CD4-positive, alpha-beta T cell (primary cell): ENCODE measurements around the gene GALNT2. TPM values are rescaled to one million over a fixed set of nuclear protein-coding genes. Genes with fewer than 3 reads are reported as not detected.

Experiments
- ATAC-seq: fragments of 200-7000 bp; cut with Tn5 transposase; one replicate; pipeline ENCODE4 v1.10.0; 2022; ENCODE audit warnings: mild to moderate bottlenecking; ENCODE audit not compliant: poor library complexity
- CTCF ChIA-PET: fragments of 350-600 bp; sonication (Branson Sonifier 250); formaldehyde crosslinking; loops from one replicate; lab custom pipeline; 2021; ENCODE audit warnings: antibody characterized with exemption, inconsistent platforms; lab: Charles Lee
- POLR2A ChIA-PET: fragments of 350-600 bp; sonication (Branson Sonifier 250); formaldehyde crosslinking; loops from one replicate; lab custom pipeline; 2021; ENCODE audit warnings: antibody characterized with exemption, inconsistent platforms; lab: Charles Lee
- DNase-seq, 14 experiments: peaks; one replicate each; pipeline ENCODE4 v3.0.0-alpha.2; 2013 to 2020; ENCODE audit warnings: mixed read lengths in 2 of 14
- H3K27ac ChIP-seq, 2 donors: one replicate each; pipeline versions ENCODE4 v1.5.1 to v1.7.0; 2013; ENCODE audit warnings: low read length in 2 of 2, low read depth in 1 of 2, mild to moderate bottlenecking in 1 of 2
- H3K27me3 ChIP-seq, 2 experiments: 1 replicate in 1 of 2; 2 replicates in 1 of 2; pipeline versions ENCODE4 v1.6.1 to v1.7.0; 2013; ENCODE audit warnings: low read length in 2 of 2, control low read depth in 1 of 2, mild to moderate bottlenecking in 1 of 2, moderate library complexity in 1 of 2; ENCODE audit not compliant: insufficient read depth in 2 of 2, control insufficient read depth in 1 of 2
- H3K36me3 ChIP-seq: one replicate; pipeline ENCODE4 v1.6.1; 2013; ENCODE audit warnings: low read length, control low read depth; ENCODE audit not compliant: insufficient read depth
- H3K4me1 ChIP-seq: one replicate; pipeline ENCODE4 v1.6.1; 2013; ENCODE audit warnings: low read length, control low read depth; ENCODE audit not compliant: insufficient read depth
- H3K4me3 ChIP-seq: one replicate; pipeline ENCODE4 v1.5.1; 2013; ENCODE audit warnings: mild to moderate bottlenecking, low read length, moderate library complexity
- H3K9me3 ChIP-seq, 2 experiments: 1 replicate in 1 of 2; 2 replicates in 1 of 2; pipeline versions ENCODE4 v1.6.1 to v1.7.0; 2013; ENCODE audit warnings: low read length in 2 of 2, mild to moderate bottlenecking in 2 of 2, control low read depth in 1 of 2, moderate library complexity in 1 of 2; ENCODE audit not compliant: control insufficient read depth in 1 of 2, insufficient read depth in 1 of 2
- H3K27ac Mint-ChIP-seq: one replicate; pipeline ENCODE4 v1.8.0; 2020; ENCODE audit warnings: mixed read lengths
- H3K27me3 Mint-ChIP-seq: one replicate; pipeline ENCODE4 v1.8.0; 2021; ENCODE audit warnings: mixed read lengths
- H3K36me3 Mint-ChIP-seq: one replicate; pipeline ENCODE4 v1.8.0; 2021; ENCODE audit warnings: low read depth, mixed read lengths
- H3K4me1 Mint-ChIP-seq: one replicate; pipeline ENCODE4 v1.8.0; 2021; ENCODE audit warnings: low read depth, mixed read lengths
- H3K4me3 Mint-ChIP-seq: one replicate; pipeline ENCODE4 v1.8.0; 2020; ENCODE audit warnings: mild to moderate bottlenecking, mixed read lengths
- H3K9me3 Mint-ChIP-seq: one replicate; pipeline ENCODE4 v1.8.0; 2020; ENCODE audit warnings: mixed read lengths
- intact Hi-C, 2 experiments: fragments of 100-400 bp; cut with DNase I in 1 of 2; cut with micrococcal nuclease in 1 of 2; formaldehyde crosslinking; loops; one replicate each; pipeline versions ENCODE4 v1.15.1 to v1.9.0; 2023 to 2025; cut with DNase I, micrococcal nuclease
- total RNA-seq, 174 experiments: library from RNA in 2 of 174; stranded (reverse) in 2 of 174; gene quantifications; one replicate each; pipeline ENCODE4 v1.2.3 and lab custom pipeline; 2021 to 2026
- TF ChIP-seq, protein P1 (sequence below): fragments of 200-600 bp; IDR thresholded peaks from one replicate; pipeline ENCODE4 v1.8.0; 2022; ENCODE audit warnings: antibody characterized with exemption, mild to moderate bottlenecking

GALNT2 gene
- total RNA-seq, 2 experiments from 2014 or later, result 11.0 to 11.4 TPM

DNA sequence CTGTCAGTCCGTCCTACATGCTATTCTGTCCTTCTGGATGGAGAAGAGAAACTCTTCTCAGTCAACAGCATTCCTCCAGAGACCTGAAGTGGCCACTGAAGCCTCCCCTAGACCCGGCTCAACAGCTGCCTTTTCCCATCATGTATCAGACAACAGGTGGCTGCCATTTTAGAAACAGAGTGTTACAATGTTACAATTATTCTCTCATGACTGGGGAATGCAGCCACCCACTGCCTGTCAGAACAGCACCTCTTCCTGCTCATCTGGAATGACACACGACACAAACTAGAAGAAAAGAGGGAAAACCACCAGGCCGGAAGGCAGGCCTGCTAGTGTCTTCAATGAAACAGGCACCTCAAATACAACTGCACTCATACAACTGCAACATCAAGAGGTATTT lies 253.8 kb downstream of the GALNT2 start:
- Mint-ChIP-seq H3K36me3 (no peaks in the 10 kb centered on the region), H3K9me3 (no peaks in the 10 kb centered on the region), H3K4me3 (no peak overlapping the region), H3K27ac (no peak overlapping the region), H3K4me1 (no peaks in the 10 kb centered on the region), H3K27me3 (no peaks in the 10 kb centered on the region)
- Histone ChIP-seq H3K27ac (no peak overlapping the region), H3K4me1 (no peaks in the 10 kb centered on the region), H3K36me3 (no peaks in the 10 kb centered on the region), H3K4me3 (no peak overlapping the region), H3K27me3 (peaks cover 0 to 2% of the 10 kb centered on the region in 2 experiments), H3K9me3 (no peaks in the 10 kb centered on the region)
- no peak for DNase-seq
- no peak for ATAC-seq
- CTCF ChIA-PET, result no interaction called here
- intact Hi-C loops, result no loop called here
- TF ChIP-seq, protein P1, sequence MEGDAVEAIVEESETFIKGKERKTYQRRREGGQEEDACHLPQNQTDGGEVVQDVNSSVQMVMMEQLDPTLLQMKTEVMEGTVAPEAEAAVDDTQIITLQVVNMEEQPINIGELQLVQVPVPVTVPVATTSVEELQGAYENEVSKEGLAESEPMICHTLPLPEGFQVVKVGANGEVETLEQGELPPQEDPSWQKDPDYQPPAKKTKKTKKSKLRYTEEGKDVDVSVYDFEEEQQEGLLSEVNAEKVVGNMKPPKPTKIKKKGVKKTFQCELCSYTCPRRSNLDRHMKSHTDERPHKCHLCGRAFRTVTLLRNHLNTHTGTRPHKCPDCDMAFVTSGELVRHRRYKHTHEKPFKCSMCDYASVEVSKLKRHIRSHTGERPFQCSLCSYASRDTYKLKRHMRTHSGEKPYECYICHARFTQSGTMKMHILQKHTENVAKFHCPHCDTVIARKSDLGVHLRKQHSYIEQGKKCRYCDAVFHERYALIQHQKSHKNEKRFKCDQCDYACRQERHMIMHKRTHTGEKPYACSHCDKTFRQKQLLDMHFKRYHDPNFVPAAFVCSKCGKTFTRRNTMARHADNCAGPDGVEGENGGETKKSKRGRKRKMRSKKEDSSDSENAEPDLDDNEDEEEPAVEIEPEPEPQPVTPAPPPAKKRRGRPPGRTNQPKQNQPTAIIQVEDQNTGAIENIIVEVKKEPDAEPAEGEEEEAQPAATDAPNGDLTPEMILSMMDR, result no peak
- POLR2A ChIA-PET, result no interaction called here

DNA sequence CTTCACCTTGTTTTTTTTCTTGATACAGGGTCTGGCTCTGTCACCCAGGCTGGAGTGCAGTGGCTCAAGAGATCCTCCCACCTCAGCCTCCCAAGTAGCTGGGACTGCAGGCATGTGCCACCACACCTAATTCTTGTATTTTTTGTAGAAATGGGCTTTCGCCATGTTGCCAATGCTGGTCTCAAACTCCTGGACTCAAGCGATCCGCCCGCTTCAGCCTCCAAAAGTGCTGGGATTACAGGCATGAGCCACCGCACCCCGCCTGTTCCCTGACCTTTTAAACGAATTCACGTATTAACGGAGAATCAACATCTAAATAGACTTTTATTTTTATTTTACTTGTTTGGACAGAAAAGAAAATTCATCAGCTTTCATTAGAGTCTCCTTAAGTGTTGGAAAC lies 254.3 kb downstream of the GALNT2 start:
- Mint-ChIP-seq H3K4me3 (no peak overlapping the region), H3K4me1 (no peaks in the 10 kb centered on the region), H3K27me3 (no peaks in the 10 kb centered on the region), H3K9me3 (no peaks in the 10 kb centered on the region), H3K36me3 (no peaks in the 10 kb centered on the region), H3K27ac (no peak overlapping the region)
- no peak for DNase-seq
- TF ChIP-seq, protein P1, result no peak
- ChIA-PET POLR2A (no interaction called here), CTCF (no interaction called here)
- no peaks in the 10 kb centered on the region for H3K4me1 ChIP-seq
- ATAC-seq, result no peak
- no peaks in the 10 kb centered on the region for H3K36me3 ChIP-seq
- H3K27ac ChIP-seq, result no peak overlapping the region
- no peaks in the 10 kb centered on the region for H3K9me3 ChIP-seq
- intact Hi-C loops, result no loop called here
- no peak overlapping the region for H3K4me3 ChIP-seq
- peaks cover 0 to 2% of the 10 kb centered on the region in 2 experiments for H3K27me3 ChIP-seq

DNA sequence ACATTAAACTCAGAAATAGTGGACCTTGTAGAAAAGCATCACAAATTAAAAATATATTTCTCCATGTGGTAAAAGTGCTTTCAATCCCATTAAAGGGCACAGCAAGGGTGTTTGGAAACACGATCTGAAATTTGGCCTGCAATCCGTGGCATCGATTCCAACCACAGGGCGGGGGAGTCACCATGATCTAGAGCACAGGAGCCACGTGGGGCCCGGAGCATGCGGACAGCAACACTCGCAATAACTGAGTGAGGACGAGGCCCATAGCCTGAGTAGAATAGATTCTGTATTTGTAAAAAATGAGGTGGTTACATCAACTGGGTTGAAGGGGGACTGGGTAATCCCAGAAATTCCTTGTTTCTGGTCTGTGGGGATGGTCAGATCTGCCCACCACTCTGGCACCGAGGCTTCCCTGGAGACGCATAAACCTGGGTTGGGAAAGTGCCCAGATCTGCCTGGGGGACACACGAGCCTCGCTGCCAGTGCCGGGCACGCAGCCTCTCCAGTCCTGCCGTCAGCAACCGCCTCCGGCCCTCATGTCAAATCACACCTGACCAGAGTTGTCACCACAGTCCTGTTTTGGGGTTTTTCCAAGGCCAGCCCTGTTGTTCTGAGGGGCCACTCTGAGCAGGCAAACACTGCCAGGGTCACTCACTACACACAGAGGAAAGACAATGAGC lies 254.8 kb downstream of the GALNT2 start:
- H3K4me1 ChIP-seq, result no peaks in the 10 kb centered on the region
- TF ChIP-seq, protein P1, result no peak
- DNase-seq, result no peak
- POLR2A ChIA-PET, result no interaction called here
- no peaks in the 10 kb centered on the region for H3K36me3 ChIP-seq
- Mint-ChIP-seq H3K27me3 (no peaks in the 10 kb centered on the region), H3K4me3 (no peak overlapping the region), H3K9me3 (no peaks in the 10 kb centered on the region), H3K27ac (no peak overlapping the region), H3K4me1 (no peaks in the 10 kb centered on the region), H3K36me3 (no peaks in the 10 kb centered on the region)
- intact Hi-C loops, result no loop called here
- no peak overlapping the region for H3K27ac ChIP-seq
- ATAC-seq, result no peak
- H3K27me3 ChIP-seq, result peaks cover 0 to 2% of the 10 kb centered on the region in 2 experiments
- CTCF ChIA-PET, result no interaction called here
- no peak overlapping the region for H3K4me3 ChIP-seq
- H3K9me3 ChIP-seq, result no peaks in the 10 kb centered on the region
